Fibroblast of skin of back (primary cell): ENCODE measurements around the gene ZSWIM5.
"Not testable (repeated sequence)": the region's sequence is repeated elsewhere in the genome, so short reads cannot be mapped to it uniquely, and the experiment has no call there.

Source experiments
- DNase-seq: peaks from one replicate; pipeline ENCODE4 v3.0.0-alpha.2; 2013

The ZSWIM5 gene

GRCh38 chr1:45001011-45001481, 205.4 kb downstream of the ZSWIM5 start:
- DNase-seq, result no peak

- DNase-seq, result no peak
Measured at GRCh38 chr1:44999232-44999631, 207.2 kb downstream of the ZSWIM5 start.

GRCh38 chr1:44995467-44996238, 210.8 kb downstream of the ZSWIM5 start:
- DNase-seq, result no peak

DNA sequence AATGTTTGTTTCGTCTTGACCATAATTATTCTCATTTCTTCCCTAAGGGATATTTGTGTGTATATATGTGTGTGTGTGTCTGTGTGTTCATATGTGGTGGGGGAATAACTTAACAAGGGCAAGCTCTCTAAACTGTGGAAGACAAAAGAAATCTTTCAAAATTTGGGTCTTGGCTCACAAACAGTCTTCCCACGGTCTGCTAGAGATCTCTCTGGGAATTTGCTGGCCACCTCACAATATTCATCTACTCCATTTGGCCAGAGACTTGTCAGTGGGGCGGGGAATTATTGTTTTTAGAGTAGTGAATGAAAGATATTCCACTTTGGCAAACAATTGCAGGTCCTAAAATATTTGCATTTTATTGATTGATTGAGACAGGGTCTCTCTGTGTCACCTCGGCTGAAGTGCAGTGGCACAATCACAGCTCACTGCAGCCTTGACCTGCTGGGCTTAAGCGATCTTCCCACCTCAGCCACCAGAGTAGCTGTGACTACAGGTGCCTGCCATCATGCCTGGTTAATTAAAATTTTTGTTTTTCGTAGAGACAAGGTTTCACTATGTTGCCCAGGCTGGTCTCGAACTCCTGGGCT, 212.0 kb downstream of the ZSWIM5 start:
- DNase-seq, result no peak

GRCh38 chr1:44988531-44989156, 217.8 kb downstream of the ZSWIM5 start:
- DNase-seq, result no peak

- no peak for DNase-seq
Measured at GRCh38 chr1:44985747-44986359, 220.6 kb downstream of the ZSWIM5 start.

DNA sequence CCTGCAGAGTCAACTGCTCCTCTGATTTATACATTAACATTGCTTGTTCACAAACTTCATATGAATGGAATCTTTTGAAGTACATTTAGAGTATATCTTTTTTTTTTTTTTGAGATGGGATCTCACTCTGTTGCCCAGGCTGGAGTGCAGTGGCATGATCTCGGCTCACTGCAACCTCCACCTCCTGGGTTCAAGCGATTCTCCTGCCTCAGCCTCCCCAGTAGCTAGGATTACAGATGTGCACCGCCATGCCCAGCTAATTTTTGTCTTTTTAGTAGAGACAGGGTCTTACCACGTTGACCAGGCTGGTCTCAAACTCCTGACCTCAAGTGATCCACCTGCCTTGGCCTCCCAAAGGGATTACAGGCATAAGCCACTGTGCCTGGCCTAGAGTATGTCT, 229.0 kb downstream of the ZSWIM5 start:
- not testable (repeated sequence) for DNase-seq

DNA sequence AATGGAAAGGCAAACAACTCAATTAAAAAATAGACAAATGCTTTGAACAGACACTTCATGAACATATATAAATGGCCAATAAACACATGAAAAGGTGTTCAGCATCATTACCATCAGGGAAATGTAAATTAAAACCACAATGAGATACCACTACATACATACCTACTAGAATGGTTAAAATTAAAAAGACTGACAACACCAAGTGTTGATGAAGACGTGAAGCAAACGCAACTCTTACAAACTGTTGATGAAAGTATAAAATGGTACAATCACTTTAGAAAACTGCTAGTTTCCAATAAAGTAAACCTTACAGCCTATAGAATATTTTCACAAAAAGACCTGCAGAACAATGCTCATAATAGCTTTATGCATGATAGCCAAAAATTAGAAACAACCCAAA, 230.2 kb downstream of the ZSWIM5 start:
- no peak for DNase-seq

- DNase-seq, result no peak
Measured at GRCh38 chr1:44973645-44974044, 232.8 kb downstream of the ZSWIM5 start.

DNA sequence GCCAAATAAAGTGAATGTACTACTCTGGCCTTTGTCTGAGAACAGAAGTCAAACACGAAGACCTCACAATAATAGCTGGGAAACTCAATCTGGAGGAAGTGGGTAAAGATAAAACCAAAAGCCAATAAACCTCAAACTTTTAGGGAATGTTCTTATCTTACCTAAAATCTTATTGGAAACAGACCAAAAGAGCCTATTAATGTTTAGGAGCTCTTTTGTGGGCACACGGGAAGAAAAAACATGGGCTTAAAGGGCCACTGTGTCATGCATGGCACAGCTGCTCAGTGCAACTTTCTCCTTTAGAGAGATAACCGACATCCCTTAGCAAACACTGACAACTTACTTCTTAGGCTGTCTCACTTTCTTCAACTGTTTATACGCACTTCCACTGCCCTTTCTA, 236.1 kb downstream of the ZSWIM5 start:
- peak; percentile 58 for DNase-seq
